Measurements from ENCODE around the gene RBM44. TPM values are rescaled to one million over a fixed set of nuclear protein-coding genes. Genes with fewer than 3 reads are reported as not detected.

Gene RBM44
- total and polyA plus RNA-seq, 4 donors: 0.02 to 0.75 (median 0.15) TPM

DNA sequence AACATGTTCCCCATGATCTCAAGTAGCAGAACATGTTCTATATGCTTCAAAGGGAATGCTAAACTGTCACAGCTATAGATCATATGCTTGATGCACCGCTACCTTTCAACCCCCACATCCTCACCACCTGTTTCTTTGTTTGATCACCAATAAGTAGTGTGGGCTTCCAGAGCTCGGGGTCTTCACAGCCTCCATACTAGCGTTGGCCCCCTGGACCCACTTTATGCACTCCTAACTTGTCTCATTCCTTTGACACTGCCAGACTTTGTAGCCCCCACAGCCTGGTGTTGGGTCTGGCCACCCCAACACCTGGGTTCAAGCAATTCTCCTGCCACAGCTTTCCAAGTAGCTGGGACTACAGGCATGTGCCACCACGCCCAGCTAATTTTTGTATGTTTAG is 11.6 kb upstream of the RBM44 start:
- no peak for TF ChIP-seq HNF4G (IDR thresholded peaks at IDR 0.05)
- TF ChIP-seq FOXA2 (IDR thresholded peaks at IDR 0.05): no peak
- WGBS: 100% methylated on average over 4 of the region's 4 CpGs
- peaks cover 0 to 9% (median under 1%) of the 10 kb centered on the region in 4 donors for H3K9me3 ChIP-seq (ENCODE audit: control insufficient read depth in 4 of 4, low read length in 3 of 4)
- H3K4me1 ChIP-seq (ENCODE audit: control insufficient read depth in 4 of 4, insufficient read depth in 4 of 4, low read length in 3 of 4): no peaks in the 10 kb centered on the region
- H3K27ac ChIP-seq (ENCODE audit: low read depth in 1 of 2, low read length in 2 of 2): no peak overlapping the region
- no peak overlapping the region for H3K4me3 ChIP-seq (ENCODE audit: low read depth in 1 of 3, low read length in 3 of 3)
- no peaks in the 10 kb centered on the region for H3K27me3 ChIP-seq (ENCODE audit: control insufficient read depth in 4 of 4, insufficient read depth in 4 of 4, low read length in 3 of 4)
- H3K36me3 ChIP-seq (ENCODE audit: control insufficient read depth in 4 of 4, insufficient read depth in 3 of 4, low read depth in 1 of 4, low read length in 3 of 4): peaks cover 0 to 2% (median 0%) of the 10 kb centered on the region in 4 donors
- no peak for DNase-seq (ENCODE audit: low spot score)
- H3K9ac ChIP-seq (ENCODE audit: low read depth in 1 of 2, low read length in 2 of 2): no peak overlapping the region

DNA sequence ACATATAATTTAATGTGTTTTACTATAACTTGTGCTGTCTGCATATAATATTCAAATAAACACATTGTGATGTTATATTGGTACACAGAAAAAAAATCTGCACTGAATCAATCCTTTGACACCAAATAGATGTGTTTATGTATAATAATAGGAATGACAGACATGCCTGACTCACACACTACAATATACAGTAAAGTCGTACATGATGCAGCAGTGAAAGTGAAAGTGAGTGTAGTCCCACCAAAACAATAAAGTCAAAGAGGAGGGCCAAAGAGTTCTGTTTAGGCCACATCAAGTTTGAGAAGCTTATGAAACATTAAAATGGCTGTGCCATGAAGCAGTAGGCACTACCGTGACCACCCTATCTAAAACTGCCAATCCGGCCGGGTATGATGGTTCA is 8.2 kb upstream of the RBM44 start:
- DNase-seq (ENCODE audit: low spot score): no peak
- Histone ChIP-seq H3K27me3 (ENCODE audit: control insufficient read depth in 4 of 4, insufficient read depth in 4 of 4, low read length in 3 of 4) (no peaks in the 10 kb centered on the region), H3K27ac (ENCODE audit: low read depth in 1 of 2, low read length in 2 of 2) (no peak overlapping the region), H3K9ac (ENCODE audit: low read depth in 1 of 2, low read length in 2 of 2) (no peak overlapping the region), H3K9me3 (ENCODE audit: control insufficient read depth in 4 of 4, low read length in 3 of 4) (peaks cover 0 to 9% (median under 1%) of the 10 kb centered on the region in 4 donors), H3K4me3 (ENCODE audit: low read depth in 1 of 3, low read length in 3 of 3) (no peak overlapping the region), H3K4me1 (ENCODE audit: control insufficient read depth in 4 of 4, insufficient read depth in 4 of 4, low read length in 3 of 4) (no peaks in the 10 kb centered on the region), H3K36me3 (ENCODE audit: control insufficient read depth in 4 of 4, insufficient read depth in 3 of 4, low read depth in 1 of 4, low read length in 3 of 4) (peaks cover 0 to under 1% (median 0%) of the 10 kb centered on the region in 4 donors)
- TF ChIP-seq, protein P1, sequence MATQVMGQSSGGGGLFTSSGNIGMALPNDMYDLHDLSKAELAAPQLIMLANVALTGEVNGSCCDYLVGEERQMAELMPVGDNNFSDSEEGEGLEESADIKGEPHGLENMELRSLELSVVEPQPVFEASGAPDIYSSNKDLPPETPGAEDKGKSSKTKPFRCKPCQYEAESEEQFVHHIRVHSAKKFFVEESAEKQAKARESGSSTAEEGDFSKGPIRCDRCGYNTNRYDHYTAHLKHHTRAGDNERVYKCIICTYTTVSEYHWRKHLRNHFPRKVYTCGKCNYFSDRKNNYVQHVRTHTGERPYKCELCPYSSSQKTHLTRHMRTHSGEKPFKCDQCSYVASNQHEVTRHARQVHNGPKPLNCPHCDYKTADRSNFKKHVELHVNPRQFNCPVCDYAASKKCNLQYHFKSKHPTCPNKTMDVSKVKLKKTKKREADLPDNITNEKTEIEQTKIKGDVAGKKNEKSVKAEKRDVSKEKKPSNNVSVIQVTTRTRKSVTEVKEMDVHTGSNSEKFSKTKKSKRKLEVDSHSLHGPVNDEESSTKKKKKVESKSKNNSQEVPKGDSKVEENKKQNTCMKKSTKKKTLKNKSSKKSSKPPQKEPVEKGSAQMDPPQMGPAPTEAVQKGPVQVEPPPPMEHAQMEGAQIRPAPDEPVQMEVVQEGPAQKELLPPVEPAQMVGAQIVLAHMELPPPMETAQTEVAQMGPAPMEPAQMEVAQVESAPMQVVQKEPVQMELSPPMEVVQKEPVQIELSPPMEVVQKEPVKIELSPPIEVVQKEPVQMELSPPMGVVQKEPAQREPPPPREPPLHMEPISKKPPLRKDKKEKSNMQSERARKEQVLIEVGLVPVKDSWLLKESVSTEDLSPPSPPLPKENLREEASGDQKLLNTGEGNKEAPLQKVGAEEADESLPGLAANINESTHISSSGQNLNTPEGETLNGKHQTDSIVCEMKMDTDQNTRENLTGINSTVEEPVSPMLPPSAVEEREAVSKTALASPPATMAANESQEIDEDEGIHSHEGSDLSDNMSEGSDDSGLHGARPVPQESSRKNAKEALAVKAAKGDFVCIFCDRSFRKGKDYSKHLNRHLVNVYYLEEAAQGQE (IDR thresholded peaks at IDR 0.05): no peak
- TF ChIP-seq EGR1 (IDR thresholded peaks at IDR 0.05; ENCODE audit: low read depth in 2 of 2) (no peak), FOXA1 (IDR thresholded peaks at IDR 0.05) (no peak), RXRA (IDR thresholded peaks at IDR 0.05) (no peak), HNF4A (conservative IDR thresholded peaks at IDR 0.05) (no peak), RAD21 (IDR thresholded peaks at IDR 0.05) (no peak), JUND (IDR thresholded peaks at IDR 0.05) (no peak), FOXA2 (IDR thresholded peaks at IDR 0.05) (no peak), TAF1 (conservative IDR thresholded peaks at IDR 0.05) (no peak), HNF4G (IDR thresholded peaks at IDR 0.05) (no peak), CTCF (IDR thresholded peaks at IDR 0.05; ENCODE audit: low read depth, low read length, missing input control) (no peak), GABPA (IDR thresholded peaks at IDR 0.05 in 1 of 2, conservative IDR thresholded peaks at IDR 0.05 in 1 of 2) (no peak), SP1 (IDR thresholded peaks at IDR 0.05) (no peak)
- WGBS: 91% methylated on average over 4 of the region's 4 CpGs
